Endothelial cell of umbilical vein (primary cell): ENCODE data around the gene GNB1. TPM values are rescaled to one million over a fixed set of nuclear protein-coding genes. Genes with fewer than 3 reads are reported as not detected.

Experiments used
- BruUV-seq: library from RNA; stranded (reverse); fragments of 400-500 nt; replicated peaks from 2 replicates; lab custom pipeline; 2021; lab: Mats Ljungman, UMichigan
- CTCF ChIA-PET: fragments of 300-600, 350-600 bp; sonication (Branson Sonifier 250); formaldehyde crosslinking; loops from one replicate; lab custom pipeline; 2021; ENCODE audit warnings: antibody characterized with exemption, inconsistent platforms; lab: Charles Lee
- POLR2A ChIA-PET: fragments of 300-600, 350-600 bp; sonication (Branson Sonifier 250); formaldehyde crosslinking; loops from one replicate; lab custom pipeline; 2021; ENCODE audit warnings: antibody characterized with exemption, inconsistent platforms; lab: Charles Lee
- DNase-seq: peaks from one replicate; pipeline ENCODE4 v3.0.0-alpha.2; 2011; ENCODE audit warnings: low read depth, low spot score
- FAIRE-seq: peaks from 2 replicates; lab custom pipeline; 2011; peaks lifted over from hg19 to GRCh38; lab: Jason Lieb, UNC
- H2AFZ ChIP-seq: 2 replicates; pipeline ENCODE4 v1.6.0; 2012; ENCODE audit warnings: low read depth, low read length, control low read depth, inconsistent platforms
- H3K27ac ChIP-seq: 2 replicates; pipeline ENCODE4 v1.5.1; 2011; ENCODE audit warnings: low read depth, mild to moderate bottlenecking, control low read depth, low read length, moderate library complexity; ENCODE audit not compliant: insufficient read depth
- H3K27me3 ChIP-seq, 2 experiments: 2 replicates each; pipeline versions ENCODE4 v1.6.0 to v1.6.1; 2011; ENCODE audit warnings: low read length in 2 of 2, mixed read lengths in 1 of 2; ENCODE audit not compliant: control insufficient read depth in 2 of 2, insufficient read depth in 2 of 2
- H3K36me3 ChIP-seq, 2 experiments: 2 replicates in 1 of 2; 3 replicates in 1 of 2; pipeline ENCODE4 v1.5.1; 2011; ENCODE audit warnings: low read length in 2 of 2, mild to moderate bottlenecking in 1 of 2, moderate library complexity in 1 of 2; ENCODE audit not compliant: control insufficient read depth in 2 of 2, insufficient read depth in 2 of 2; ENCODE audit errors: extremely low read depth in 1 of 2
- H3K4me1 ChIP-seq: 3 replicates; pipeline ENCODE4 v1.5.1; 2011; ENCODE audit warnings: mild to moderate bottlenecking, low read length; ENCODE audit not compliant: control insufficient read depth, insufficient read depth; ENCODE audit errors: extremely low read depth
- H3K4me2 ChIP-seq: 2 replicates; pipeline ENCODE4 v1.6.1; 2011; ENCODE audit warnings: low read length, control low read depth, mixed read lengths; ENCODE audit not compliant: insufficient read depth
- H3K4me3 ChIP-seq, 3 experiments: fragments of 200-600 bp in 1 of 3; sonication (generic), shearing (Covaris generic) in 1 of 3; replicated peaks in 1 of 3; 2 replicates each; pipeline ENCODE4 v1.5.1; 2011 to 2016; ENCODE audit warnings: control low read depth in 3 of 3, low read length in 3 of 3, mild to moderate bottlenecking in 2 of 3, inconsistent platforms in 1 of 3, low read depth in 1 of 3, moderate library complexity in 1 of 3; ENCODE audit not compliant: insufficient read depth in 1 of 3
- H3K79me2 ChIP-seq: 2 replicates; pipeline ENCODE4 v1.6.0; 2012; ENCODE audit warnings: low read length, inconsistent platforms; ENCODE audit not compliant: control insufficient read depth, insufficient read depth
- H3K9ac ChIP-seq: replicated peaks from 2 replicates; pipeline ENCODE3; 2011; ENCODE audit warnings: low read length, control low read depth; ENCODE audit not compliant: insufficient read depth; ENCODE audit errors: extremely low read depth
- H3K9me1 ChIP-seq: replicated peaks from 3 replicates; pipeline ENCODE4 v1.6.0; 2011; ENCODE audit warnings: mild to moderate bottlenecking, low read length; ENCODE audit not compliant: control insufficient read depth, insufficient read depth; ENCODE audit errors: extremely low read depth
- H3K9me3 ChIP-seq: replicated peaks from 2 replicates; pipeline ENCODE4 v1.5.1; 2012; ENCODE audit warnings: low read length, inconsistent platforms; ENCODE audit not compliant: control insufficient read depth, insufficient read depth
- H4K20me1 ChIP-seq: replicated peaks from 2 replicates; pipeline ENCODE3; 2011; ENCODE audit warnings: mild to moderate bottlenecking, low read length; ENCODE audit not compliant: control insufficient read depth, insufficient read depth; ENCODE audit errors: extremely low read depth
- CTCF ChIP-seq, 2 donors: IDR thresholded peaks; 1 replicate in 1 of 2; 2 replicates in 1 of 2; pipeline ENCODE4 v1.5.1; 2011; ENCODE audit warnings: low read length in 2 of 2, mild to moderate bottlenecking in 2 of 2, moderate library complexity in 2 of 2, control low read depth in 1 of 2, inconsistent platforms in 1 of 2, low read depth in 1 of 2; ENCODE audit not compliant: insufficient read depth in 1 of 2; ENCODE audit errors: extremely low read depth in 1 of 2
- EZH2 ChIP-seq: IDR thresholded peaks from 2 replicates; pipeline ENCODE4 v1.6.1; 2012; ENCODE audit warnings: borderline replicate concordance, low read depth, mild to moderate bottlenecking, moderate library complexity, low read length, inconsistent platforms; ENCODE audit not compliant: severe bottlenecking
- FOS ChIP-seq: IDR thresholded peaks from 2 replicates; pipeline ENCODE4 v1.6.1; 2011; ENCODE audit warnings: mild to moderate bottlenecking, low read length, moderate library complexity, borderline replicate concordance; ENCODE audit not compliant: insufficient read depth
- GATA2 ChIP-seq: IDR thresholded peaks from 2 replicates; pipeline ENCODE4 v1.7.0; 2011; ENCODE audit warnings: low read depth, mild to moderate bottlenecking, moderate library complexity, mixed read lengths, low read length; ENCODE audit not compliant: insufficient read length, insufficient read depth
- JUN ChIP-seq: IDR thresholded peaks from 2 replicates; pipeline ENCODE4 v1.6.1; 2011; ENCODE audit warnings: borderline replicate concordance, low read depth; ENCODE audit not compliant: insufficient read length, insufficient read depth
- MYC ChIP-seq: IDR thresholded peaks from one replicate; pipeline ENCODE4 v1.6.1; 2011; ENCODE audit warnings: mild to moderate bottlenecking, low read depth, low read length
- POLR2A ChIP-seq: IDR thresholded peaks from 2 replicates; pipeline ENCODE4 v1.6.1; 2012; ENCODE audit warnings: low read depth, mild to moderate bottlenecking, control low read depth, low read length
- POLR2AphosphoS5 ChIP-seq: IDR thresholded peaks from 2 replicates; pipeline ENCODE4 v1.6.1; 2012; ENCODE audit warnings: low read depth, mild to moderate bottlenecking, control low read depth, low read length, moderate library complexity; ENCODE audit not compliant: insufficient read depth
- dilution Hi-C: fragments of 300-500 bp; cut with MboI; formaldehyde crosslinking; loops from one replicate; pipeline ENCODE4 v1.15.0; 2019; ENCODE audit warnings: low sequenced_read_pairs; ENCODE audit not compliant: extremely low pct_ligation_motif_present
- intact Hi-C: fragments of 100-400 bp; cut with micrococcal nuclease; formaldehyde crosslinking; loops from one replicate; pipeline ENCODE4 v1.10.0; 2022
- polyA plus RNA-seq, 4 experiments: library from polyadenylated mRNA; depleted of rRNA in 3 of 4; stranded (reverse) in 3 of 4; unstranded in 1 of 4; fragments of >200 nt; gene quantifications; 2 replicates each; pipeline versions ENCODE4 v1.2.1 to v1.2.3, GENCODE V29; 2011 to 2012; ENCODE audit warnings: missing spikeins in 1 of 4
- total RNA-seq: library from RNA; stranded (reverse); gene quantifications from 2 replicates; pipeline ENCODE4 v1.2.3, GENCODE V29; 2021
- TF ChIP-seq, protein P1 (sequence below): IDR thresholded peaks from 2 replicates; pipeline ENCODE4 v1.6.1; 2011; ENCODE audit not compliant: insufficient read depth, insufficient read length

GNB1 gene
- total and polyA plus RNA-seq, 2 donors (not counting 3 experiments of a cell fraction or from before 2014, with no cell fraction given): 501 to 529 TPM

DNA sequence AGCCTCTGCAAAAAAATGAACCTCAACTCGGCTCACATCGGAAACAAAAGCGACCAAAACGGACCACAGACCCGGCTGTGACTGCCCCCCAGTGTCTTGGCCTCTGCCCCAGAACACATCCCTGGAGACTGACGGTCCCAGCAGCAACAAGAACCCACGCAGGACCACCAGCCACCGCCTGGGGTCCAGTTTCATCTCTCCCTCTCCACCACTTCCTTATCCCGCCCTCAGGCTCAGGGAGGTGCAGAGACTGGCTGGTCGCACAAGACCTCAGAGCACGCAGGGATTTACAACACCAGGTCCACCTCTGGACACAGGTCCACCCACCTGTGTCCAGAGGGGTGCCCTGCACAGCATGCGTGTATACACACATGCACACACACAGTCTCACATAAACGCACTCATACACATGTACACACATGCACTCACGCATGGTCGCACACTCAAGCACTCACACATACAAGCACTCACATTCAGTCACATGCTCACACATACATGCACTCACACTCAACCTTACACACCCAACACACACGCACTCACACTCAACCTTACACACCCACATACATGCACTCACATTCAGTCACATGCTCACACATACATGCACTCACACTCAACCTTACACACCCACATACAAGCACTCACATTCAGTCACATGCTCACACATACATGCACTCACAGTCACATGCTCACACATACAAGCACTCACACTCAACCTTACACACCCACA, 46.8 kb upstream of the GNB1 start:
- no peaks in the 10 kb centered on the region for H4K20me1 ChIP-seq
- no peak overlapping the region for H3K9ac ChIP-seq
- H2AFZ ChIP-seq: no peak overlapping the region
- ChIA-PET CTCF (no interaction called here), POLR2A (no interaction called here)
- intact Hi-C loops: no loop called here
- dilution Hi-C loops: no loop called here
- H3K9me3 ChIP-seq: peaks cover 2% of the 10 kb centered on the region
- no peaks in the 10 kb centered on the region for H3K27me3 ChIP-seq
- no peaks in the 10 kb centered on the region for H3K9me1 ChIP-seq
- H3K79me2 ChIP-seq: no peaks in the 10 kb centered on the region
- no peak overlapping the region for H3K27ac ChIP-seq
- H3K4me1 ChIP-seq: no peaks in the 10 kb centered on the region
- BruUV-seq: no TSS peak
- no peaks in the 10 kb centered on the region for H3K36me3 ChIP-seq
- no peak overlapping the region for H3K4me2 ChIP-seq
- DNase-seq (no peak), FAIRE-seq (no peak)
- no peak for TF ChIP-seq POLR2A
- TF ChIP-seq MYC: no peak
- no peak for TF ChIP-seq EZH2
- no peak for TF ChIP-seq CTCF (IDR thresholded peaks at IDR 0.05; ENCODE audit: extremely low read depth in 1 of 2, insufficient read depth in 1 of 2, low read depth in 1 of 2, low read length in 2 of 2)
- no peak for TF ChIP-seq POLR2AphosphoS5
- TF ChIP-seq JUN: no peak
- TF ChIP-seq, protein P1, sequence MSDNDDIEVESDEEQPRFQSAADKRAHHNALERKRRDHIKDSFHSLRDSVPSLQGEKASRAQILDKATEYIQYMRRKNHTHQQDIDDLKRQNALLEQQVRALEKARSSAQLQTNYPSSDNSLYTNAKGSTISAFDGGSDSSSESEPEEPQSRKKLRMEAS: no peak
- no peak for TF ChIP-seq FOS
- TF ChIP-seq GATA2: no peak
- no peak overlapping the region for H3K4me3 ChIP-seq
